ENCODE measurements around the gene TNKS1BP1.

DNA sequence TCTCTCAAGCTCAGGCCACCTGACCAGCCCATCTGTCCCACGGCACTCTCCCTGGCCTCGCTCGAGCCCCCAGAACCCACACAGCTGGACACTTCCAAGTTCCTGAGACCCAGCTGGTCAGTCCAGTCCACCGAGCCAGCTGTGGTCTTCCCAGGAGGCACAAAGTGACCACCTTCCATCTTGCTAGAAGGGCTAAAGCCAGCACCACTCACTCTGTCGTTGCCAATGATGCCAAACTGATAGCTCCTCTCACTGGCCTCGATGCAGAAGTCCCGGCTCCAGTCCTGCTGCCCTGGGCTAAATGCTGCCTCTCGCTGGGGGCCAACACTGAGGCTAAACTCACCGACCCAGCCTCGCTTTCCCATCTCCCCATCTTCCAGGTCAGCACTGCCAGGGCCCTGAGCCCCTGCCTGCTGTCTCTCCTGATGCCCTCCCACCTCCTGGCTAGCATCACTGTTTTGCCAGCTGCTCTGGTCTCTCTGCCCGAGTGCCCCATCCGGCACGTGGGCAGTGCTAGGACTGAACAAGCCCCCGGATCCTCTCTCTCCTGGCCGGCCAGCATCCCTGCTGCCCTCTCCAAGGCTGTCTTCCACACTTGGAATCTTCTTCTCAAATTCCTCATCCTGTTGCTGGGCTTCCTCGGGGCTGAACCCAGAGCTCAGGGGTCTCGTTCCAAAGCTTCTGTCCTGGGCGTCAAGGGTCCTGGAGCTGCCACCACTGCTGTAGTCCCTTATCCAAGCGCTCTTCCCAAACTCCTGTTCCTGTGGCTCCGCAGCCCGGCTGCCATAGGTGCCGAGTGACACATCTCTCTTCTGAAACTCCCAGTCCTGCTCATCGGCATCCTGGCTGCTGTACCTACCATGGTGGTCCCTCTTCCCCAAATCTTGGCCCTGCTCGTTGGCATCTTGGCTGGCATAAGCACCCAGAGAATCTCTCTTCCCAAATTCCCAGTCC lies 15.4 kb downstream of the TNKS1BP1 start:
- TF ChIP-seq POLR2A (IDR thresholded peaks at IDR 0.05; ENCODE audit: low read length) = no peak
- TF ChIP-seq GATA1 (IDR thresholded peaks at IDR 0.05; ENCODE audit: low read depth, low read length) = no peak
